Globus pallidus (tissue), 1 donor: ENCODE data around the gene DDX4.
"Not testable (repeated sequence)": the region's sequence is repeated elsewhere in the genome, so short reads cannot be mapped to it uniquely, and the experiment has no call there.

Experiments used
- DNase-seq: peaks from one replicate; pipeline ENCODE4 v3.0.0-alpha.2; 2015; ENCODE audit warnings: low spot score

DDX4 gene

DNA sequence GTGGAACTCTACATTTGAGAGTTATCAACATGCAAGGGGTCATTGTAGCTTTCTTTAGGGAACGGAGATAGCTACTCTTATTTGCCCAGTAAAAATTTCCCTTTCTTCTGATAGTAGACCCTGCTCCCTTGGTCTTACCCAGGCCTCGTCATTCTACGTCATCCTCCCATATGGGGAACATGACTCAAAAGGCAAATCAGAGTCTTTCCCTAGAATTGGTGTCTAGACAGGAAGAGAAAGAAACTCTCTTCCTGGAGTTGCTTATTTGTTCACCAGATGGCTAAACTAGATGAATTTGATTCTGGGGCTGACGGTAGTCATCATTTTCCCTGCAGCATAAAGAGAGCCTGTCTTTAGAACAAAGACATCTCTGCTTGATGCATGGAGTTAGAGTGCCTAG, 13.6 kb upstream of the DDX4 start:
- DNase-seq, result no peak

DNA sequence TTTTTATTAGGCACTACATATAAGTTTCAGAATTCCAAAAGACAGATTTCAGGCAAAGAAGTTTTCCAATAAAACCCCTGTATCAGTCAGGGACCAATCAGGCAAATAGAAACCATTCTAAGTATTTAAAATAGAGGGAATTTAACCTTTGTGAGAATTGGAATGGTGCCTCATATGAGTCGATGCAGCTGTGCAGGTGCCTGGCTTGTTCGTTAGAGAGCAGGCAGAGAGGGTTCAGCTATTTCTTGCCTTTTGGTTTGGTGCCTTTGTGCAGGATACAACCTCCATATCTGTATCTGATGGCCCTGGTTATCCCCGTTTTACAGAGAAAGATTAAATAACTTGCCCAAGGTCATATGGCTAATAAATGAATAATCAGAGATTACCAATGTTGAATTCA, 6.0 kb upstream of the DDX4 start:
- no peak for DNase-seq

DNA sequence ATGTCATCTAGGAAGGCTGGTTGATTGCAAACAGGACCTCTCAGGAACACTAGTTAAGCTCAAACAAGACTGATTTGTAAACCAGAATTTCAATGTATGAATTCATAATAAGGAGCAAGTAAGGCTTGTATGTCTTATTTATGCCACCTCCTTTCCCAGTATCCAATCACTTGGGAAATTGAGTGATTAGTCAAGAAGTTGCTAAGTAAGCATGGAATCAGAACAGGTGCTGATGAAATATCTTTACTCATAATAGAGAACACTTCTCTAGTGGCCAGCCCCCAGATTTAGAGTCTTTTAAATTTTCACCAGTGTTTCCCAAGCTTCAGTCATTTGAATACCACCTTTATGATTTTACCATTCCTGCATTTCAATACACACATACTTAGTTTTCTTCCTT, 5.3 kb upstream of the DDX4 start:
- DNase-seq, result no peak

DNA sequence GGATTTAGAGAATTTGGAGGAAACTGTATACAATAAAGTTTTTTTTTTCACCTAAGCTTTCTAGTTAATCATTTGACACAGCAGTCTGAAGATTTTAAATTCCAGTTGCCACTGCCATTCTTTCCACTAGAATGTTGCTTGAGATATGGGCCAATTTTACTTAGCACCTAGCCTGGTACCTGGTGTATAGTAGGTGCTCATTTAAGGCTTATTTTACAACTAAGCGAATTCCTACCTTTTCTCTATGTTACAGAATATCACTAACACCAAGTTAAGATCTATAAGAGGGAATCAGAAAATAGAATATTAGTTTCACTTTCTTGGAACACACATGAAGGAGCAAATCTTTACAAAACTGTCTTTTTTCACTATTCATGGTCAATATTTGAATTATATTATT, 3.2 kb upstream of the DDX4 start:
- no peak for DNase-seq

DNA sequence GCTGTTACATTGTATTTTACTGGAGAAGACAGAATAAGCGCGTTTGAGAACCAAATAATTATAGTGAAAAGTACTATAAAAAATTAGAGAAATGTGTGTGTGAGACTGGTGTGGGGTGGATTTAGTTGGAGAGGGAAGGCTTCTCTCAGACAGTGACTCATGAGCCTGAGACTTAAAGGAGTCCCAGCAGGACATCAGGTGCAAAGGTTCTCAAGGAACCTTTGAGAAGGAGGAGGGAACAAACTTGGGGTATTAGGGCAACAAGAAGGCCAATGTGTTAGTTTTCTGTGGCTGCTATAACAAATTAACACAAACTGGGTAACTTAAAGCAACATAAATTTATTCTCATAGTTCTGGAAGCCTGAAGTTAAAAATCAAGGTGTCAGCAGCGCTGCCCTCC, 4.9 kb downstream of the DDX4 start:
- DNase-seq, result no peak

DNA sequence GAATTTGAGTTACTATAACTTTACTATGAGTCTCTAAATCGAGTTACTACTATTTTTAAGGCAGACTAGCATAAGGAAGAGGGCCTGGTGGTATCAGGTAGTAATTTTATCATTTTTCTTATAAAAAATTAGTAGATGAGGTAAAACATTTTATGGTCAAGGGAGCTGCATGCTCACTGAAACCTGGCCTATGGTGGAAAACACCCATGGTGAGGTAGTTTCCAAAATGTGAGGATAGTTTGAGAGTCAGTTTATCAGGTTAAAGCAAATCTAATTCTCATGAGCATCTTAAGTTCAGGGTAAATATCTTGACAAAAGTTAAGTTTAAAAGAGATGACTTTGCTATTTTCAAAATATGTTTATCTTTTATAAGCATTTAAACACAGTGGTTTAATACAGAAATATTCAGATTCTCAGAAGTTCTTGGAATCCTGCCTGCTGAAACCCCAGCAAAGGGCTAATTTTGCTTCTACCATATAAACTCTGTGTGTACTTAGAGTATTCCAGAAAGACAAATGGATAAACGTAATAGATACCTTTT, 10.0 kb downstream of the DDX4 start:
- no peak for DNase-seq

DNA sequence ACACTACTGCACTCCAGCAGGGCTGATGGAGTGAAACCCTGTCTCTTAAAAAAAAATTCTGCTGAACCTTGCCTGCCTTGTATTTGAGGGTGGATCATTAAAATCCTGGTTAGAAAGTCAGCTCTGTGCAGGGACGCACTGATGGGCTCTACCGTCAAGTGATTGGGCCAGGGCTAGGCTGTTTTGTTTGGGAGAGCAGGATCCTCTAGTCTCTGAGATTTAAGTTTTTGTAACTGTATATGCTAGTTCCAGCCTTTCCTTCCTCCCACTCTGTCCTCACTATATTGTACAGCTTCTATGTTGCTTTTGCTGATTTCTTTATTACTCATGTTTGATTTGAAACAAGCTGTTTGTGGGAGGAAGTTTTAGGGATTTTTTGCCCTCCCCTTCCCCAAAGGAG, 11.5 kb downstream of the DDX4 start:
- DNase-seq, result no peak

DNA sequence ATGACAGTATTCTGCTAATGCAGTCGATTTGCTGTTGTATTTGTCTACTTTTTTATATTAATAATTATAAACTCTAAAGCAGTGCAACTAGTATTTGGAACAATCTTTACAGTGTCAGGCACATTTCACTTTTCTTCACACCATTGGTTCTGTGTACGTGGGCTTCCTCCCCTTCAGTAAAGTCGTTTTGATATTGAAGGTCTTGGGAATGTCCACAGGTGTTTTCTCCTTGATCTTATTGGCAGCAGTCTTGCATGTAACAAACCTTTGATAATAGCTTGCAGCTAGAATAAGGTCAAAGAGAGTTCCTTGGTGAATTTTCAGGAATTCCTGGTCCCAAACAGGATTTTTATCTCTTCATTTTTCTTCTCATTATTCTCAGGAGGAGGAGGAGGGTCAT, 12.2 kb downstream of the DDX4 start:
- no peak for DNase-seq

DNA sequence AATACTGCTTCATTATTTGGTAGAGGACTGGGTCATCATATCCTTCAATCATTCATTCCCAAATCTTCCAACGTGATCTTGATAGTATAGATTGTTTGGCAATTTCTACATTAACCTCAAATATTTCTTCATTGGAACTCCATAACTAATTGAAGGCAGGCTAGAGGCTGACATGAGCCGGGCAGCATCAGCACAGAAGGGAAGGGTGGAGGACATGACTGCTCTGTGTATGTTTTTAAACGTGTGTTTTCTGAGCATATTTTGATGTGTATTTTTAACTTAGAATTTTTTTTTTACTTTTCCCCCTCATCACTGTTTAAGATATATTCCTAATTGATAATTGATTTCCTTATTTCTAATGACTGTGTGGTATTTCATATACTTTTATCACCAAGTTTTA, 12.6 kb downstream of the DDX4 start:
- no peak for DNase-seq

DNA sequence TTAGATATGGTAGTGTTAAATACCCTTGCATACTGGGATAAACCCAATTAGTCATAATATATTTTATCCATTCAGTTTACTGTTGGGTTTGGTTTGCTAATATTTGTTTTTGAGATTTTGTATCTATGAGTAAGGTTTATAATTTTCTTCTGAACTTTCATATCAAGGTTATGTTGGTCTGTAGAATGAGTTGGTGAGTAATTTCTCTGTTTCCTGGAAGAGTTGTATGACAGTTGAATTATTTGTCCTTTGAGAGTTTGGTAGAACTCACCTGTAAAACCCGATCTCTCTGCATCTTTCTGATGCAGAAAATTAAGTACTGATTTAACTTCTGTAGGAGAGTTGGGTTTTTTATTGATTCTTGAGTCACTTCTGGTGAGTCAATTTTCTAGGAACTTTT, 20.4 kb downstream of the DDX4 start:
- no peak for DNase-seq

DNA sequence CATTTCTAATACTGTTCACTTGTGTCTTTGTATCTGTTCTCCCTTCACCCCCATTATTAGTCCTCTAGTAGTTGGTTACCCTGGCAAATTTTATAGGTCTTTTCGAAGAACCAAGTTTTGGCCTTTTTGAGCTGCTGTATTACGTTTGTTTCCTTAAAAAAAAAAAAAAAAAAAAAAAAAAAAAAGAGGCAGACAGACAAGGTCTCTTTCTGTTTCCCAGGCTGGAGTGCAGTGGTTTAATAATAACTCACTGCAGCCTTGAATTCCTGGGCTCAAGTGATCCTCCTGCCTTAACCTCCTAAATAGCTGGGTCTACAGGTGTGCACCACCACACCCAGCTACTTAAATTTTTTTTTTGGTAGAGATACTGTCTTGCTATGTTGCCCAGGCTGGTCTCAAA, 20.9 kb downstream of the DDX4 start:
- DNase-seq, result no peak

DNA sequence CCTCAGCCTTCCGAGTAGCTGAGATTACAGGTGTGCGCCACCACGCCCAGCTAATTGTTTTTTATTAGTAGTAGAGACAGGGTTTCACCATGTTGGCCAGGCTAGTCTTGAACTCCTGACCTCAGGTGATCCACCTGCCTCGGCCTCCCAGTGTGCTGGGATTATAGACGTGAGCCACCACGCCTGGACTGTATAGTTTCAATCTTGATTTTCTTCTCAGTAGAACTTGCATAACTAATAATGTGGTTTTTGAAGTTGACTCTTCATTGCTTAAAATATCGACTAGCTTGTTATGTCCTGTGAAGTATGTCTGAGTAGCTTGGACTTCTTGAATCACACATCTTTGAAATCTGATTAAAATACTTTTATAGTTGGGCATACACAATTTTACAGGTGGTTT, 23.9 kb downstream of the DDX4 start:
- not testable (repeated sequence) for DNase-seq

DNA sequence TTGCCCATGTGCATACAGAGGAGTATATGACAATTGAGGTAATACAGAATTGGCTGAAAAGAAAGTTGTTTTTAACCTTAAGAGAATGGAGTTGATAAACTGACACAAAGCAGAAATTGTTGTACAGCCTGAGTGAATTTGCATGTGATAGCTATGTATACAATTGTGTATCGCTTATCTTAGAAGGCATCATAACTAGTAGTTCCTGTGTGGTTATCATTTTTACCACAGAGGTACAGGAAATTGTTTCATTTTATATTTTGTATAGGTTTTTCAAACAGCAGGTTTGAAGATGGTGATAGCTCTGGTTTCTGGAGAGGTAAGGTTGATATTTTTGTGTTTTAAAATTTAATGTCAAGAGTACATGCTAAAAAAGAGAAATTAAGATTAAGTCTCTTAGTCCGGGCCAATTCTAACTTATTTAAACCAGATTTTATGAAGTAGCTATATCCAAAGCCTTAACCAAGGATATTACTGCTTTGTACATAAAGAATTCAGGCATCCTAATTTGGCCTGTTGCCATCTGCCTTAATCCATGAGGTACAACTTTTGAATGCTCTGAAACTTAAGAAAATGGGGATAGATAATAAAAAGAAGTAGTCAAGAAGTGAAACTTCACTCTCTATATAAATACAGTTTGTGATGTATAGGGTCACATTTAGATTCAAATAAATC, 26.0 kb downstream of the DDX4 start:
- DNase-seq, result no peak

DNA sequence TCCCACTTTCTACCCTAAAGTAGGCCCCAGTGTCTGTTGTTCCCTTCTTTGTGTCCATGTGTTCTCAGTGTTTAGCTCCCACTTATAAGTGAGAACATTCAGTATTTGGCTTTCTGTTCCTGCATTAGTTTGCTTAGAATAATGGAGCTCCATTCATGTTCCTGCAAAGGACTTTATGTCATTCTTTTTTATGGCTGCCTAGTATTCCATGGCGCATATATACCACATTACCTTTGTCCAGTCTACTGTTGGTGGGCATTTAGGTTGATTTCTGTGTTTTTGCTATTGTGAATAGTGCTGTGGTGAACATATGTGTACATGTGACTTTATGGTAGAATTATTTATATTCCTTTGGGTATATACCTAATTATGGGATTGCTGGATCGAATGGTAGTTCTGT, 30.4 kb downstream of the DDX4 start:
- no peak for DNase-seq

DNA sequence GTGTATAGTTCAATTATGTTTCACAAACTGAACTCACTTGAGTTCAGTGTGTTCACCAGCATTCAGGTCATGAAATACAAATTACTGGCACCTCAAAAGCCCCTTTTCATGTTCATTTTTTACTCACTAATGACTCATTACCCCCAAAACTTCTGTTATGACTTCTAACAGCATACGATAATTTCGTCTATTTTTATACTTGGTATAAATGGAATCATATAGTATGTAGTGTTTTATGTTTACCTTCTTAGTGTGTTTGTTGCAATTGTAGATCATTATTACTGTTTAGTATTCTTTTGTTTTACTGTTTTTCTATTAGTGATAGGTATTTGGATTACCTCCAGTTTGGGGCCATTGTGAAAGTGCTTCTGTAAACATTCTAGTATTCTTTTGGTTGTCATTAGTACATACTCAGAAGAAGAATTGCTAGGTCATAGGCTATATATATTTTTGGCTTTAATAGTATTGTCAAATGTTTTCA, 33.4 kb downstream of the DDX4 start:
- no peak for DNase-seq

DNA sequence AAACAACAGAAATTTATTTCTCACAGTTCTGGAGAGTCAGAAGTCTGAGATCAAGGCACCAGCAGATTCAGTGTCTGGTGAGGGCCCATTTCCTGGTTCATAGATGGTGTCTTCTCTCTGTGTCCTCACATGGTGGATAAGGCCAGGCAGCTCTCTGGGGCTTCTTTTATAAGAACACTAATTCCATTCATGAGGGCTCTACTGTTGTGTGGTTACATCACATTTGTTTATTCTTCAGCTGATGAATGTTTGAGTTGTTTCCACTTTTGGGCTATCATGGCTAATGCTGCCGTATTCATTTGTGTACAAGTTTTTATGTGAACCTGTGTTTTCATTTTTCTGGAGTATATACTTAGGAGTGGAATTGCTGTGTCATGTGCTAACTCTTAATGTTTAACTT, 35.2 kb downstream of the DDX4 start:
- DNase-seq, result peak; percentile 83

DNA sequence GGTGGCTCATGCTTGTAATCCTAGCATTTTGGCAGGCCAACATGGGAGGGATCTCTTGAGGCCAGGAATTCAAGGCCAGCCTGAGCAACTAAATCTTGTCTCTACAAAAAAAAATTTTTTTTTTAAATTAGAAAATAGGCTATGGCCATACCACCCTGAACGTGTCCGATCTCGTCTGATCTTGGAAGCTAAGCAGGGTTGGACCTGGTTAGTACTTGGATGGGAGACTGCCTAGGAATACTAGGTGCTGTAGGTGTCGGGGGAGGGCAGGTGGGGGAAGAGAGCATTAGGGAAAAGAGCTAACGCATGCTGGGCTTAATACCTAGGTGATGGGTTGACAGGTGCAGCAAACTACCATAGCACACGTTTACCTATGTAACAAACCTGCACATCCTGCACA, 39.5 kb downstream of the DDX4 start:
- DNase-seq, result no peak

DNA sequence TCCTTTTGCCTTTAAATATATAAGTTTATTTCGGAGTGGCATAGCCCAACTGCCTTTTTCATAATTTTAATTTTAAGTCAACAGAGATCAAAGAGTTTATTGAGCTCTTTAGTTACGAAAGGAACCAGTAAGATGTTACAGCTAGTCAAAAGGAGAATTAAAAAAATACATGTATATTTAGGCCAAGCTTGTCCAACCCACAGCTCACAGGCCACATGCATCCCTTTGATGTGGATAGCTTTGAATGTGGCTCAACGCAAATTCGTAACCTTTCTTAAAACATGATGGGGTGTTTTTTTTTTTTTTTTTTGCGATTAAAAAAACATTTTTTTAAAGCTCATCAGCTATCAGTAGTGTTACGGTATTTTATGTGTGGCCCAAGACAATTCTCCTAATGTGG, 63.1 kb downstream of the DDX4 start:
- DNase-seq, result no peak

DNA sequence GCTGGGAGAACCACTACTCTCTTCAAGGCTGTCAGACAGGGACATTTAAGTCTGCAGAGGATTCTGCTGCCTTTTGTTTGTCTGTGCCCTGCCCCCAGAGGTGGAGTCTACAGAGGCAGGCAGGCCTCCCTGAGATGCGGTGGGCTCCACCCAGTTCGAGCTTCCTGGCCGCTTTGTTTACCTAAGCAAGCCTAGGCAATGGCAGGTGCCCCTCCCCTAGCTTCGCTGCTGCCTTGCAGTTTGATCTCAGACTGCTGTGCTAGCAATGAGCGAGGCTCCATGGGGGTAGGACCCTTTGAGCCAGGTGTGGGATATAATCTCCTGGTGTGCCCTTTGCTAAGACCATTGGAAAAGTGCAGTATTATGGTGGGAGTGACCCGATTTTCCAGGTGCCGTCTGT, 71.0 kb downstream of the DDX4 start:
- DNase-seq, result not testable (repeated sequence)

DNA sequence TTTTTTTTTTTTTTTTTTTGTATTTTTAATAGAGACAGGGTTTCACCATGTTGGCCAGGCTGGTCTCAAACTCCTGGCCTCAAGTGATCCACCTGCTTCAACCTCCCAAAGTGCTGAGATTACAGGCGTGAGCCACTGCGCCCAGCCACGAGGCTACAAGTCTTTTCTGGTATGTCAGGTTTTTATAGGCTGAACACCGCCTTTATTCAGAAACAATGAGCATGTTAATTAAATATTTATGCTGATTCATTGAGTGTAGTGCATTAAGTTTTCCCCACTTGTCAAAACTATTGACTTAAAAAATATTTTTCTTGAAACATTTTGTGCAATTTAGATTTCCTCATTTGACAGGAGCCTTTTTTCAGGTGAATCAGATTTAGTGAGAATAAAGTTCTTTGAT, 78.1 kb downstream of the DDX4 start:
- not testable (repeated sequence) for DNase-seq

DNA sequence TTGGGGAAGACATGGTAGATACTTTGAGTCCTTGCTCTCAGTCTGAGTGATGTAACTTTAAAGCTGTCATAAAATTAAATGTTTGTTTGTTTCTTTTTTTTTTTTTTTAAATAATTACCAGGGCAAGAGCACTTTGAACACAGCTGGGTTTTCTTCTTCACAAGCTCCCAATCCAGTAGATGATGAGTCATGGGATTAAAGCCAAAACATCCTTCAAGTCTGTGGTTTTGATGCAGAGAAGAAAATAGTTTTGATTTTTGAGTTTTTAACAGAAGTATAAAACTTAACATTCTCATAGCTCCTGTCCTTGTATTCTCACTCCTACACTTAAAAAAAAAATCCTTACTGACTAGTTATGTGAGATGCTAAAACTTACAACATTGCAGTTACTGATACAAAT, 78.5 kb downstream of the DDX4 start:
- DNase-seq, result no peak

DNA sequence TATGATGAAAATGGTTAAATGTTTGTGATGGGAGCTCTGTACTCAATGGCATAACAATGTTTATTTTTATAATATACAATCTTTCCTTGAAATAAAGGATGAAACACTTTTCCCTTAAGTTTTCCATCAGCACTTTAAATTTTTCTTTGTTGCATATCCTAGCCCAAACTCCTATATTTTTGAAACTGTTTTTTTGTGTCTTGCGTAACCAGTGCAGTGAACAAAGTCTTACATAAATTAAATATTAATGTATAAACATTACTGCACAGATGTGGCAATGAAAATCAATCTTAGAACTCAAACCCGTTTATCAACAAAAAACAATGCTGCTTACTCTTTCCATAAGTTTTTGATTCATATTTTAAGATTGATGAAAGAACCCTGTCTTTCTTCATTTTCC, 79.2 kb downstream of the DDX4 start:
- DNase-seq, result no peak

DNA sequence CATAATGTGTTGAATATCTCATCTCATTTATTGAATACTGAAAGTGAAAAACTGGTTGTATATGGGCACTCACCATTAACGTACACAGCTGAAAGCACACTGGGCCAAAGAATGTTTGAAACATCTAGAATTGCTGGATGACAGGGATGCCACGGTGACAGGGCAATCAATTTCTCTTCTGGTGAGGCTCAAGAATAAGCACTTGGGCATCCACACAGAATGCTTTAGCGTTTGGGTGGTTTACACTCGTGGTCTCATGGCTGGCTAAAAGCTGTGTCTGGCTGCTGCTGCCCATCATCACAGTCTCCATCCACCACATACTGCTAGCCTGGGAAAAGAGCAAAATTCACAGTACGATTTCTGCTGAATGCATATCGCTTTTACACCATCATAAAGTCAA, 82.6 kb downstream of the DDX4 start:
- DNase-seq, result no peak

DNA sequence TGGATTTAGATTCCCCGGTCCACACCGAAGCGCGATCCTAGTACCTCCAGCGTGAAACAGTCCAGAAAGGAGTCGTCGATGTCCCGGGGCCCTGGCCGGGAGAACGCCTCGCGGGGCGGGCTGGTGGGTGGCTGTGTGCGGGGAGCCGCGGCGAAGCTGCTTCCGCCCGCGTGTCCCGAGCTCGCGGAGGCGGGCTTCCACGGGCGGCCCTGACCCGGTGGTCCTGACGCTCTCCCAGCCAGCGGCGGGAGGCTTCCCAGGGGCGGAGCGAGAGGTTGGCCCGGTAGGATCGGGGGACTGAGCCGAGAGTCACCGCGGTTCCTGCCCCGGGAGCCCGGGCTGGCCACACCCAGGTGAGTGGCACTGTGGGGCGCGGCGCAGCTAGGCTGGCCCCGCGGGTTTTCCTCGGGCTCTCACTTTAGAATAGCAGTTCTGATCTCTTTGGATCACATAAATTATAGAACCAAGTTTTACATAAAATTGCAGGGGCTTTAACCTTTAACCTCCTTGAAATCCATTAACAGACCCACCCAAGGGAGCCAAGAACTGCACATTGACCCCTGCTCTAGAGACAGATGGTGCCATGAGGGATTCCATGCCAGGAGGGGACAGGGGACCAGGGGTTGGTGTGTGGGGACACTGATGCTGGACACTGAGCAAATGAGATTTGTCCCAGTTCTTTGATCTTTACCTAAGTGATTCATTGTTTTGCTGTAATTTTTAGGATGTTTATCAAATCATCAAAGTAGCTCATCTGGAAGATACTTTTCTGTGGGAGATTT, 84.1 kb downstream of the DDX4 start:
- no peak for DNase-seq
